Esophagus squamous epithelium (tissue), 5 donors: Measurements from ENCODE around the gene TIMP2. TPM values are rescaled to one million over a fixed set of nuclear protein-coding genes. Genes with fewer than 3 reads are reported as not detected.

Experiments used
- DNase-seq: peaks from one replicate; lab custom pipeline; 2025; lab: John Stamatoyannopoulos, UW
- H3K27ac ChIP-seq, 4 donors: fragments of 200-600 bp; sonication (generic); one replicate each; pipeline ENCODE4 v1.5.1; 2016 to 2019; ENCODE audit warnings: mild to moderate bottlenecking in 1 of 4
- H3K27me3 ChIP-seq, 4 donors: fragments of 200-600 bp; sonication (generic); 1 replicate in 3 of 4; 2 replicates in 1 of 4; pipeline versions ENCODE4 v1.5.1 to v1.6.0; 2017 to 2021; ENCODE audit warnings: antibody characterized with exemption in 1 of 4
- H3K36me3 ChIP-seq, 3 donors: fragments of 200-600 bp; sonication (generic); one replicate each; pipeline ENCODE4 v1.5.1; 2016 to 2019
- H3K4me1 ChIP-seq, 3 donors: fragments of 200-600 bp; sonication (generic); one replicate each; pipeline ENCODE4 v1.5.1; 2017 to 2019
- H3K4me3 ChIP-seq, 4 donors: fragments of 200-600 bp; sonication (generic); 1 replicate in 3 of 4; 2 replicates in 1 of 4; pipeline ENCODE4 v1.5.1; 2016 to 2019; ENCODE audit warnings: mild to moderate bottlenecking in 2 of 4, moderate library complexity in 1 of 4
- H3K9me3 ChIP-seq, 3 donors: fragments of 200-600 bp; sonication (generic); one replicate each; pipeline ENCODE4 v1.5.1; 2016 to 2019
- CTCF ChIP-seq, 6 experiments: fragments of 450-650 bp in 4 of 6; fragments of 200-600 bp in 2 of 6; sonication (generic) in 2 of 6; IDR thresholded peaks; one replicate each; pipeline ENCODE4 v1.5.1; 2016 to 2019; ENCODE audit warnings: antibody characterized with exemption in 6 of 6, mild to moderate bottlenecking in 4 of 6, moderate library complexity in 4 of 6
- POLR2A ChIP-seq, 4 donors: fragments of 450-650 bp; IDR thresholded peaks; one replicate each; pipeline ENCODE4 v1.6.1; 2017; ENCODE audit warnings: antibody characterized with exemption in 4 of 4, mild to moderate bottlenecking in 4 of 4, moderate library complexity in 3 of 4
- WGBS, 2 donors: methylation state at CpG; one replicate each; pipeline ENCODE4 v1.1.5; 2018; 5-methylcytosine and 5-hydroxymethylcytosine counted together
- intact Hi-C: fragments of 100-400 bp; cut with DNase I; formaldehyde crosslinking; loops from one replicate; pipeline ENCODE4 v1.15.0; 2022
- total RNA-seq, 4 donors: library from RNA; depleted of rRNA; stranded (reverse); fragments of >200 nt; gene quantifications; one replicate each; pipeline ENCODE4 v1.1.0, GENCODE V29; 2016
- donor health status: DM: yes; HTN: yes; CAD: no.

The TIMP2 gene
- total RNA-seq, 4 donors from 2014 or later, result 6.1 to 154 (median 28.2) TPM

DNA sequence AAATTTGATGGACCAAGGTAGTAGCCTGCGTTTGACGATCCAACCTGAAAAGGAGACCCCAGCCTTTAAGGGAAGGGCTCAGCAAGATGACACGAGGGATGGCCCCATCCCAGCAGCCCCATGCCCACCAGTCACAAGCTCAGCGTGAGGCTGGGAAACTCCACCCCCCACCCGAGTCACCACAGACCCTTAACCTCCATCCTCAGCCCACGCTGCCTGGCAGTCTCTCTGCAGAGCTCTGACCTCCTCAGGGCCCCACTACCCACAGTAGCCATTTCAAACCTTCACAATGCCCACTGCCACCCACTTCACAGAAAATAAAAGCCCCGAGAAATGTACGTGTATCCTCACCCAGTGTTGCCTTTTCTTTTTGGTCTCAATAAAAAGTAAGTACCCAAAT is 103.2 kb downstream of the TIMP2 start:
- peaks cover 0 to 22% (median 0%) of the 10 kb centered on the region in 3 donors for H3K4me1 ChIP-seq
- H3K36me3 ChIP-seq, result peaks cover 35 to 100% (median 35%) of the 10 kb centered on the region in 3 donors
- TF ChIP-seq CTCF (IDR thresholded peaks at IDR 0.05) (no peak), POLR2A (IDR thresholded peaks at IDR 0.05) (no peak)
- no peaks in the 10 kb centered on the region for H3K9me3 ChIP-seq
- no peak overlapping the region for H3K4me3 ChIP-seq
- 87 to 90% methylated on average over 6 to 8 of the region's 8 CpGs for WGBS, 2 donors
- no peak for DNase-seq
- H3K27ac ChIP-seq, result no peak overlapping the region
- intact Hi-C loops, result no loop called here
- no peaks in the 10 kb centered on the region for H3K27me3 ChIP-seq

GRCh38 chr17:78820841-78821240 is 104.3 kb downstream of the TIMP2 start:
- intact Hi-C loops, result no loop called here
- peaks cover 35 to 100% (median 39%) of the 10 kb centered on the region in 3 donors for H3K36me3 ChIP-seq
- WGBS, 2 donors, result 90 to 93% methylated on average over 4 to 7 of the region's 13 CpGs
- DNase-seq, result no peak
- H3K27me3 ChIP-seq, result no peaks in the 10 kb centered on the region
- no peak overlapping the region for H3K4me3 ChIP-seq
- no peak for TF ChIP-seq POLR2A (IDR thresholded peaks at IDR 0.05)
- TF ChIP-seq CTCF (IDR thresholded peaks at IDR 0.05), result no peak
- peaks cover 0 to 22% (median 0%) of the 10 kb centered on the region in 3 donors for H3K4me1 ChIP-seq
- no peak overlapping the region for H3K27ac ChIP-seq
- no peaks in the 10 kb centered on the region for H3K9me3 ChIP-seq

- H3K4me1 ChIP-seq, result peaks cover 0 to 22% (median 0%) of the 10 kb centered on the region in 3 donors
- no peak for DNase-seq
- no peaks in the 10 kb centered on the region for H3K27me3 ChIP-seq
- 88 to 92% methylated on average over 14 to 15 of the region's 18 CpGs for WGBS, 2 donors
- H3K4me3 ChIP-seq, result no peak overlapping the region
- no peak for TF ChIP-seq CTCF (IDR thresholded peaks at IDR 0.05)
- TF ChIP-seq POLR2A (IDR thresholded peaks at IDR 0.05), result no peak
- H3K36me3 ChIP-seq, result peaks cover 35 to 100% (median 44%) of the 10 kb centered on the region in 3 donors
- no peaks in the 10 kb centered on the region for H3K9me3 ChIP-seq
- H3K27ac ChIP-seq, result peak overlapping the region in 3 of 4 donors; percentile 60 to 68 (median 68)
- intact Hi-C loops, result no loop called here
Measured at GRCh38 chr17:78819806-78820792, 105.1 kb downstream of the TIMP2 start.

DNA sequence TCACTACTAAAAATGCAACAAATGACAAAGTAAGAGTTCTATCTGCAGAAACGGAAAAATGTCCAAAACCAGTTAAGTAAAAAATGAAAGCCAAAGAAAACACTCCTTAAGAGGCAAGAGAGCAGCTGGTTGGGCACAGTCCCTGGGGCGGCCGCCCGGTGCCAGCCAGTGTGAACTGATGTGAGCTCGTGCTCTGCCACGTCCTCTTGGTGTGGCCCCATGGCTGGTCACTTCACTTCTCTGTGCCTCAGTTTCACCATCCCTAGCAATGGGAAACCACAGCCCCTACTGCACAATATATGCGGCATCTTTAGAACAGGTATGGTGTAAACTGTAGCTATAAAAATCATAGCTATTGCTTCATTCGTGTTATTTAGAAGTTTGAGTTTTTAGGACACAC is 105.8 kb downstream of the TIMP2 start:
- 67 to 88% methylated on average over 6 to 8 of the region's 8 CpGs for WGBS, 2 donors
- intact Hi-C loops, result no loop called here
- DNase-seq, result no peak

More for the DNA sequence above, 105.8 kb downstream of the TIMP2 start:
- peaks cover 35 to 100% (median 51%) of the 10 kb centered on the region in 3 donors for H3K36me3 ChIP-seq
- TF ChIP-seq POLR2A (IDR thresholded peaks at IDR 0.05), result no peak
- no peak for TF ChIP-seq CTCF (IDR thresholded peaks at IDR 0.05)
- H3K4me1 ChIP-seq, result peaks cover 0 to 22% (median 0%) of the 10 kb centered on the region in 3 donors
- H3K9me3 ChIP-seq, result no peaks in the 10 kb centered on the region
- H3K27me3 ChIP-seq, result no peaks in the 10 kb centered on the region
- H3K4me3 ChIP-seq, result no peak overlapping the region
- H3K27ac ChIP-seq, result peak overlapping the region in 3 of 4 donors; percentile 60 to 68 (median 68)
